IPS DF 4.7 (cell line): ENCODE measurements around the gene B3GAT1.

Source experiments
- DNase-seq: peaks from one replicate; pipeline ENCODE4 v3.0.0-alpha.2; 2013; ENCODE audit warnings: low spot score; ENCODE audit errors: extremely low read depth

Gene B3GAT1

DNA sequence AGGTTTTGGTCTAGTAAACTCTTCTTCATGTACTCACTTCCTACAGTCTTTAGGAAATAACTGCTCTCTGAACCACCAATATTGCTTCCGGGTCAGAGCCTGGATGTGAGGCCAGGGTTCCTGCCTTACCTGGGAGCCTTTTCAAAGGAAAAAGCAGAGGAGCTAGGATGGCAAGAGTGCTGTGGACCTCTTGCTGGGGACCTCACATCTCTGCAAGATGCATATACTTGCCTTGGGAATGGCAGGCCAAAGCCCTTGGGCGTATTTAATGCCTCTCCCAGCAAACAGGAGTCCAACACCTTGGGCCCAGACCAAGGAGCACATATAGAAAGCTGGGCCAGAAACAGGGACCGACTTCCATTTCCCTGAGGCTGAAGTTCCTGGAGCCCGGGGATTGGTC is 75.0 kb downstream of the B3GAT1 start:
- no peak for DNase-seq

DNA sequence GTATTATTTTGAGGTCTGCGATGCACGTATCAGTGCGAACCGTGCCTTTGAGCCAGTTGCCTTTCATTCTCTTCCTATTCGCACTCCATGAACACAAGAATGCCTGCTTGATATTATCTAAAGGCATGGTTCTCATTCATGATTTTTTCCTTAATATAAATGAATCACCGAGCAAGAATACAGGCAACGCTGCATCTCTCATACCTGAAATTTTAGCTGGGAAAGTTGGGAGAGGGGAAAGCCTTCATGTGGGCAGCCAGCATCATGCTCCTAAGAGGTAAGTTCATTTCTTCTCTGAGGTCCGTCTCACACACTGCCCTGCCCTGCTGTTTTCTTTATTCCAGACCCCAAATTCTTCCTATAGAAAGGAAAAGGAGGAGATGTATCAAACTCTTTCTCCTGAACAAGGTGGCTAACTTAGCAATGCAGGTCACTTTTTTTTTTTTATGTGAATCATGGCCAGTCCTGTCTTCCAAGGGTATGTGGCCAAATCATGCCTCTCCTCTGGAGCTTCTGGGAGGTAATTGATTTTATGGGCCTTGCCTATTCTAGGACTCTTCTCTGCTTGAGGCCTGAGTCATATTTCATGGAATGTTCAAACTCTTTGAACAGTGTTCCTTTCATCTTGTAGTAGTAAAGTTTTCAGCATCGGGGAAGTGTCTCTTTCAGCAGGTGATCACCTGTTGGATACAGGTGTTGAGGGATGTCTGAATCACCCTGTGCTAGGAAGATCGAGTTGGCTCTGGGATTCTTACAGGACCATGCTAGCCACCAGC is 77.1 kb downstream of the B3GAT1 start:
- DNase-seq, result no peak

DNA sequence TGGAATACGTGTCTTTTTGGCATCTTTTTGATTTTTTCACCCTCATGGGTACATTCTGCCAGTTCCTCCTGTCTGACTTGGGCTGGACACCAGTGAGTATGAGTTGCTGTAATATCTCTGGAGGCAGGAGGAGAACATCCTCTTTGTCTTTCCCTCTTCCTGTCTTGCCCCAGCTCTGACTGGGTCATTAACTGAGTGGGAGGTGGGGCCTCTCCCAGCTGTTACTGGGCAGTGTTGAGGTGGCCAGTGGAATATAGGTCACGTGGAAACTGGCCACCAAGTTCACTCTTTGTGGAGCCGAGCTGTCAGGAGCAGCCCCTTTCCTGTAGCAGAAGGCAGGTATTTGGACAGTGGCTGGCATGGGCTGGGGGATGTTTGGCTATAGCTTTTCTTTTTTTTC is 78.1 kb downstream of the B3GAT1 start:
- no peak for DNase-seq

DNA sequence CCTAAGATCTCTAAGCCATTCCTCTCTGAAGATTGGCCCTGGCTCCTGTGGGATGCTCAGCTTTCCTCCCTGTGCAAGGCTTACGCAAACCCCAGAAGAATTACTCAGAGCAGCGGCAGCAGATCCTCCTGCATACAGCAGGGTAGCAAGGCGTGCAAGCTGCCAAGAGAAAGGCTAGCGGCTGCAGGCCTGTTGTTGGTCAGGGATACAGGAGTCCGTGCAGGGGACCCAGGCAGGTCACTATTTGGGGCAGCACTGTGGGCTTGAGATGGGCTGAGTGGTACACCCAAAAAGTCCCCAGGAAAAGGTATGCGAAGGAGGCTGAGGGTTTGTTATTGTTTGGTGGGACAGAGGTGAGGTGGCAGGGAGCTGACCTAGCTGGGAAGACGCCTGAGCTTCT is 78.7 kb downstream of the B3GAT1 start:
- no peak for DNase-seq

DNA sequence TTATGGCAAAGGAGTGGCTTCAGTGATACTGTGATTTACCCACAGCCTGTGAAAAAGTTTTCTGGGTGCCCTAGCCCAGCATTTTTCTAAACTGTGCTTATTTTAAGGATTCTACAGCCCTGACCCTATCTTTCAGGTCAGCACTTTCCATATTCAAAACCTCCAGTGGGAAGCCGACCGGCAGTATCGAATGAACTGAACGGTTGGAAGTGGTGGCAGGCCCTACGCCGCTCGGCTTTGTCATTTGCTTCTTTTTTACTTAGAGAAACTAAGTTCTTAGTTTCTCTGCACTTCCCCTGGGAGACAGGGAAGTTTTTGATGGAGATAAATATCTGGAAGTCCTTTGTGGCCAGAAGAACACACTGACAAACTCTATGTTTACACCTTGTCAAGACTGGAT is 79.3 kb downstream of the B3GAT1 start:
- no peak for DNase-seq

DNA sequence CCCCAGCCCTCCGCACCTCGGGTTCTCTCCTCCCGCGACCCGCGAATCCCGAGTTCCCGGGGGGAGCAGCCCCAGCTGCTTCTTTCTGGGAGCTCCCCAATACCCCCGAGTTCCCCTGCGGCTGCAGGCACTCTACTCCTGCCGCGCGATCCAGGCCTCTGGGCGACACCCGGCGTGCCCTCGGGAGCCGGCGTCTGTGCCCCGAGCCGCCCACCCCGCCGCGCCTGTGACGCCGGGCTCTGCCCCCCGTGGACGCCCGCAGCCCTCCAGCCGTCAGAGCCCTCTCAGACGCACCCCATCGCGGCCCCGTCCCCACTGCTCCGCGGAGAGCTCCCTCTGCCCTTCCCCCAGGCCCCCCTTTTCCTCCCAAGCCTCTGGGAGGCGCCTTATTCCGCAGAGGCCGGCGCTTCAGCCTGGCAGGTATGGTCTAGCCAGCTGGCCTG is 79.8 kb downstream of the B3GAT1 start:
- DNase-seq, result no peak

DNA sequence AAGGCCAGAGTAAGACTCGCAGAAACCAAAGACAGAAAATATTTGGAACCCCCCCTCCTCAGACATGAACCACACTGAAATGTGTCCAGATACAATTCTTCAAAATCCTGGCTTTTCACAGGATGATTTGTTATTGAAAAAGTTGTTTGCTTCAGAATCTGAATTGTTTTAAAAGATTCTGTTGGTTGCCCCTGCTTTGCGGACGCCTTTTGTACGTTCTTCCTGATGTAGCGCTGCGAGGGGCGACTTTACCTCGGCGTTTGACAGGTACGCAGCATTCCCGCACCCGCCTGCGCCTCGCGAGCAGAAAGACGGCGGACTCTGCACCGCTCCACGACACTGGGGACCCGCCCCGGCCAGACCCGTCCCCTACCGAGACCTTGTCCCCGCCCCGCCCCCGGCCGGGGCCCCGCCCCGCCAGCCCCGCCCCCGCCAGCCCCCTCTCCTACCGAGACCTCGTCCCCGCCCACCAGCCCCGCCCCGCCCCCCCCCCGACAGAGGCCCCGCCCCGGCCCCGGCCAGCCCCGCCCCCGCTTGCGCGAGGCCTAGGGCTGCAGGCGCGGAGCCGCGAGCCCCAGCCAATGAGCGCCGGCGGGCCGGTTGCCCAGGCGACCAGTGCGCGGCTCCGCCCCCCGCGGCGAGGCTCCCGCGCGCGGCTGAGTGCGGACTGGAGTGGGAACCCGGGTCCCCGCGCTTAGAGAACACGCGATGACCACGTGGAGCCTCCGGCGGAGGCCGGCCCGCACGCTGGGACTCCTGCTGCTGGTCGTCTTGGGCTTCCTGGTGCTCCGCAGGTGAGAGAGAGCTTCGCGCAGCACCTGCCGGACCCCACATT is 80.5 kb downstream of the B3GAT1 start, which contains the start of gene GLB1L2:
Gene GLB1L2, plus strand, starts transcription at position 635 of the 835 bp plus-strand sequence. Its CDS starts 74 bp downstream, at position 709.
- no peak for DNase-seq

DNA sequence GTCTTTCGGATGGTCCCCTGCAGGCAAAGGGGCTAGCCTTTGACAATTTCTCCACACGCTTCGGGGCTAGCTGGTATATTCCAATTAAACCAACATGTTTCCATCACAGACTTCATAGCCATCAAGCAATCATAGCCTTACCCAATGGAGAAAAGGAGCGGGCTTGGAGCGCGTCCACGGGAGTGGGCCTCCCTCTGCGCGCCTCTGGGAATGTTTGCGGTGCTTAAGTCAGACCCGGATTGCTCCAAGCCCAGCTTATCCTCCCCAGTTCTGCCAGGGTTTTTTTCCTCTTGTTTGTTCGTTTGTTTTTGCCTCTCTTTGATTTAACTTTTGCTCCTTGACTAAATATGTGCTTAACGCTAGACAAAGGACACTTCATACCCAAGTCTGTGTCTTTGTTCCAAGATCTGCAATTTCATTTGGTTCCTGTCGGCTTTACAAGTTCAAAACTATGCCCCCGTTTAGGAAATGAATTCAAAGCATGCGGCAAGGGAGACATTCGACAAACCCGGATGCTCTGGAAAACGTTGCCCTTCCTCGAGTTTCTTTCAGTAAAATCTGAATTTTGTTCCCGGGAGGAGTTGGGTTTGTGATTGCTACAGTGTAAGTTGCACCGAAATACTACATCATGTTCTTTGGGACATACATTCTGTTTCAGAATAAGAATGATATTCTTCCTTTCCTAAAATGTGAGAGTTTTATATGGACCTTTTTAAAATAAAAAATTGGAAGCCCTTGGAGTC is 81.3 kb downstream of the B3GAT1 start:
- no peak for DNase-seq
